ENCODE results near the gene KATNB1.
"Not testable (repeated sequence)": the region's sequence is repeated elsewhere in the genome, so short reads cannot be mapped to it uniquely, and the experiment has no call there.

Gene KATNB1

GRCh38 chr16:57701759-57702371 is 33.7 kb upstream of the KATNB1 start:
- no peak for DNase-seq (ENCODE audit: low read depth)

- DNase-seq (ENCODE audit: low read depth) = no peak
These were observed 32.1 kb upstream of the KATNB1 start for GRCh38 chr16:57703416-57704010.

- no peak for DNase-seq (ENCODE audit: low read depth)
These were observed 31.3 kb upstream of the KATNB1 start for GRCh38 chr16:57704011-57704904.

GRCh38 chr16:57704905-57705852 is 30.4 kb upstream of the KATNB1 start:
- DNase-seq (ENCODE audit: low read depth) = no peak

GRCh38 chr16:57706717-57707116 is 28.9 kb upstream of the KATNB1 start:
- no peak for DNase-seq (ENCODE audit: low read depth)

- DNase-seq (ENCODE audit: low read depth) = no peak
These were observed 28.2 kb upstream of the KATNB1 start for GRCh38 chr16:57707331-57707730.

GRCh38 chr16:57708168-57708567 is 27.4 kb upstream of the KATNB1 start:
- no peak for DNase-seq (ENCODE audit: low read depth)

- no peak for DNase-seq (ENCODE audit: low read depth)
These were observed 25.9 kb upstream of the KATNB1 start for GRCh38 chr16:57709663-57710062.

GRCh38 chr16:57711346-57711745 is 24.2 kb upstream of the KATNB1 start:
- no peak for DNase-seq (ENCODE audit: low read depth)

GRCh38 chr16:57711993-57712392 is 23.6 kb upstream of the KATNB1 start:
- no peak for DNase-seq (ENCODE audit: low read depth)

- not testable (repeated sequence) for DNase-seq (ENCODE audit: low read depth)
These were observed 23.0 kb upstream of the KATNB1 start for GRCh38 chr16:57712569-57712968.

- no peak for DNase-seq (ENCODE audit: low read depth)
These were observed 22.0 kb upstream of the KATNB1 start for GRCh38 chr16:57713596-57713995.

- no peak for DNase-seq (ENCODE audit: low read depth)
These were observed 21.5 kb upstream of the KATNB1 start for GRCh38 chr16:57714047-57714446.

- DNase-seq (ENCODE audit: low read depth) = no peak
These were observed 15.4 kb upstream of the KATNB1 start for GRCh38 chr16:57720142-57720575.

GRCh38 chr16:57721356-57722209 is 14.0 kb upstream of the KATNB1 start:
- no peak for DNase-seq (ENCODE audit: low read depth)

GRCh38 chr16:57722210-57722499 is 13.4 kb upstream of the KATNB1 start:
- DNase-seq (ENCODE audit: low read depth) = no peak

- no peak for DNase-seq (ENCODE audit: low read depth)
These were observed 12.9 kb upstream of the KATNB1 start for GRCh38 chr16:57722651-57723050.

GRCh38 chr16:57723170-57723569 is 12.4 kb upstream of the KATNB1 start:
- DNase-seq (ENCODE audit: low read depth) = no peak

- DNase-seq (ENCODE audit: low read depth) = no peak
These were observed 11.0 kb upstream of the KATNB1 start for GRCh38 chr16:57724531-57724930.

GRCh38 chr16:57725151-57725550 is 10.4 kb upstream of the KATNB1 start:
- no peak for DNase-seq (ENCODE audit: low read depth)

GRCh38 chr16:57725554-57725953 is 10.0 kb upstream of the KATNB1 start:
- no peak for DNase-seq (ENCODE audit: low read depth)
